Omental fat pad (tissue), 4 donors: ENCODE results near the gene FBXO21. TPM values are rescaled to one million over a fixed set of nuclear protein-coding genes. Genes with fewer than 3 reads are reported as not detected.

Experiments used
- ATAC-seq: fragments of 150-250 bp; one replicate; pipeline ENCODE4 v1.9.1; 2016; ENCODE audit warnings: mild to moderate bottlenecking, moderate library complexity; ENCODE audit not compliant: low FRiP score
- DNase-seq: peaks from one replicate; pipeline ENCODE4 v3.0.0-alpha.2; 2019; ENCODE audit warnings: low spot score
- CTCF ChIP-seq, 3 donors: fragments of 450-650 bp; IDR thresholded peaks; one replicate each; pipeline ENCODE4 v1.5.1; 2016 to 2017; ENCODE audit warnings: antibody characterized with exemption in 3 of 3, mild to moderate bottlenecking in 3 of 3, moderate library complexity in 2 of 3
- total RNA-seq, 4 donors: library from RNA; depleted of rRNA; stranded (reverse); fragments of >200 nt; gene quantifications; one replicate each; pipeline ENCODE4 v1.1.0, GENCODE V29; 2016

Gene FBXO21
- total RNA-seq, 4 donors from 2014 or later = 45.0 to 74.2 (median 62.2) TPM

GRCh38 chr12:117127933-117128823, 62.1 kb downstream of the FBXO21 start:
- no peak for TF ChIP-seq CTCF (IDR thresholded peaks at IDR 0.05)
- DNase-seq (no peak), ATAC-seq (no peak)

- ATAC-seq (no peak), DNase-seq (no peak)
- no peak for TF ChIP-seq CTCF (IDR thresholded peaks at IDR 0.05)
Measured at GRCh38 chr12:117126335-117126734, 63.9 kb downstream of the FBXO21 start.

GRCh38 chr12:117125767-117126166, 64.5 kb downstream of the FBXO21 start:
- TF ChIP-seq CTCF (IDR thresholded peaks at IDR 0.05) = no peak
- no peak for ATAC-seq
- DNase-seq = no peak

- ATAC-seq (no peak), DNase-seq (no peak)
- no peak for TF ChIP-seq CTCF (IDR thresholded peaks at IDR 0.05)
Measured at GRCh38 chr12:117125272-117125613, 65.0 kb downstream of the FBXO21 start.

- ATAC-seq (no peak), DNase-seq (no peak)
- no peak for TF ChIP-seq CTCF (IDR thresholded peaks at IDR 0.05)
Measured at GRCh38 chr12:117124421-117125271, 65.6 kb downstream of the FBXO21 start.

GRCh38 chr12:117121441-117121840, 68.8 kb downstream of the FBXO21 start:
- ATAC-seq = no peak
- TF ChIP-seq CTCF (IDR thresholded peaks at IDR 0.05) = no peak

More at GRCh38 chr12:117121441-117121840, 68.8 kb downstream of the FBXO21 start:
- DNase-seq = no peak
